BLaER1 treated with 17β-estradiol and CSF1 and Interleukin-3, amounts not matched to agents 10 nM and 100 nM (cell line): Measurements from ENCODE around the gene ME3.
A peak's percentile ranks its signal among the peaks of the same experiment; 100 is the strongest.
"Not testable (repeated sequence)": the region's sequence is repeated elsewhere in the genome, so short reads cannot be mapped to it uniquely, and the experiment has no call there.

Experiments used
- H3K27ac ChIP-seq, 11 experiments: shearing (Covaris generic); formaldehyde crosslinking; 2 replicates each; pipeline ENCODE4 v1.8.1; 2022
- H3K27me3 ChIP-seq, 11 experiments: shearing (Covaris generic); formaldehyde crosslinking; 2 replicates each; pipeline ENCODE4 v1.8.1; 2022
- H3K36me3 ChIP-seq, 11 experiments: shearing (Covaris generic); formaldehyde crosslinking; 2 replicates each; pipeline ENCODE4 v1.8.1; 2022
- H3K4me1 ChIP-seq, 10 experiments: shearing (Covaris generic); formaldehyde crosslinking; 2 replicates each; pipeline ENCODE4 v1.8.1; 2022
- H3K4me2 ChIP-seq, 11 experiments: shearing (Covaris generic); formaldehyde crosslinking; 2 replicates each; pipeline ENCODE4 v1.8.1; 2022
- H3K4me3 ChIP-seq, 10 experiments: shearing (Covaris generic); formaldehyde crosslinking; 2 replicates each; pipeline ENCODE4 v1.8.1; 2022
- H3K9ac ChIP-seq, 11 experiments: shearing (Covaris generic); formaldehyde crosslinking; 2 replicates each; pipeline ENCODE4 v1.8.1; 2022
- H3K9me3 ChIP-seq, 11 experiments: shearing (Covaris generic); formaldehyde crosslinking; replicated peaks in 1 of 11; 2 replicates each; pipeline ENCODE4 v1.8.1; 2022
- H4K20me1 ChIP-seq, 11 experiments: shearing (Covaris generic); formaldehyde crosslinking; 2 replicates each; pipeline ENCODE4 v1.8.1; 2022
- Cebpa-rat ChIP-seq, 11 experiments: shearing (Covaris generic); IDR thresholded peaks; 2 replicates each; pipeline ENCODE4 v1.8.1; 2022

ME3 gene

GRCh38 chr11:86427441-86427840 lies 245.0 kb downstream of the ME3 start:
- Histone ChIP-seq H3K27ac (no peak overlapping the region), H3K27me3 (peaks cover 15 to 21% (median 19%) of the 10 kb centered on the region in 11 experiments), H4K20me1 (no peaks in the 10 kb centered on the region), H3K9me3 (peaks cover 22 to 41% (median 30%) of the 10 kb centered on the region in 11 experiments), H3K9ac (no peak overlapping the region), H3K4me2 (no peak overlapping the region), H3K4me1 (peaks cover 19 to 22% (median 21%) of the 10 kb centered on the region in 10 experiments), H3K36me3 (0 out of 22 replicates have a peak, but pooled peaks cover 0 to 6% (median 0%) of the 10 kb centered on the region in 11 experiments), H3K4me3 (no peak overlapping the region)
- no peak for TF ChIP-seq Cebpa-rat (IDR thresholded peaks at IDR 0.05)

- not testable (repeated sequence) for H4K20me1 ChIP-seq, H3K27ac ChIP-seq, H3K9ac ChIP-seq, H3K36me3 ChIP-seq
- Histone ChIP-seq H3K4me1 (peaks cover 31 to 42% (median 36%) of the 10 kb centered on the region in 10 experiments), H3K4me3 (peak overlapping the region in 1 of 10 experiments; percentile 34; a peak in 1 of 20 replicates), H3K9me3 (peaks cover 10 to 22% (median 18%) of the 10 kb centered on the region in 11 experiments; a peak in 19 of 22 replicates), H3K4me2 (peak overlapping the region; percentile 16 to 98 (median 82)), H3K27me3 (peaks cover 20 to 33% (median 28%) of the 10 kb centered on the region in 11 experiments)
These were observed 248.9 kb downstream of the ME3 start for GRCh38 chr11:86423488-86423887.

- H3K4me2 ChIP-seq, result peak overlapping the region; percentile 68 to 98 (median 83)
- TF ChIP-seq Cebpa-rat (IDR thresholded peaks at IDR 0.05), result no peak
- peak overlapping the region in 9 of 10 experiments; percentile 14 to 55 (median 38); a peak in 15 of 20 replicates for H3K4me3 ChIP-seq
- H3K36me3 ChIP-seq, result no peaks in the 10 kb centered on the region
- H3K9me3 ChIP-seq, result peaks cover 10 to 20% (median 16%) of the 10 kb centered on the region in 11 experiments; a peak in 19 of 22 replicates
- no peaks in the 10 kb centered on the region for H4K20me1 ChIP-seq
- peak overlapping the region in 7 of 11 experiments; percentile 12 to 46 (median 36); a peak in 8 of 22 replicates for H3K27ac ChIP-seq
- peaks cover 20 to 33% (median 28%) of the 10 kb centered on the region in 11 experiments for H3K27me3 ChIP-seq
- H3K4me1 ChIP-seq, result peaks cover 31 to 53% (median 36%) of the 10 kb centered on the region in 10 experiments
- peak overlapping the region in 7 of 11 experiments; percentile 19 to 66 (median 53); a peak in 14 of 22 replicates for H3K9ac ChIP-seq
These were observed 250.0 kb downstream of the ME3 start for GRCh38 chr11:86422371-86422770.

- peaks cover 9 to 18% (median 14%) of the 10 kb centered on the region in 11 experiments; a peak in 19 of 22 replicates for H3K9me3 ChIP-seq
- no peaks in the 10 kb centered on the region for H4K20me1 ChIP-seq
- peak overlapping the region in 7 of 11 experiments; percentile 19 to 66 (median 53); a peak in 13 of 22 replicates for H3K9ac ChIP-seq
- peak overlapping the region; percentile 68 to 98 (median 83) for H3K4me2 ChIP-seq
- H3K4me1 ChIP-seq, result peaks cover 31 to 55% (median 36%) of the 10 kb centered on the region in 10 experiments
- H3K27me3 ChIP-seq, result peaks cover 20 to 33% (median 28%) of the 10 kb centered on the region in 11 experiments
- H3K36me3 ChIP-seq, result no peaks in the 10 kb centered on the region
- H3K27ac ChIP-seq, result peak overlapping the region in 7 of 11 experiments; percentile 12 to 48 (median 36); a peak in 9 of 22 replicates
- no peak for TF ChIP-seq Cebpa-rat (IDR thresholded peaks at IDR 0.05)
- peak overlapping the region in 9 of 10 experiments; percentile 14 to 55 (median 38); a peak in 15 of 20 replicates for H3K4me3 ChIP-seq
These were observed 250.5 kb downstream of the ME3 start for GRCh38 chr11:86421946-86422345.

- no peak for TF ChIP-seq Cebpa-rat (IDR thresholded peaks at IDR 0.05)
- Histone ChIP-seq H3K4me3 (no peak overlapping the region), H3K4me1 (peaks cover 33 to 77% (median 38%) of the 10 kb centered on the region in 10 experiments), H3K4me2 (peak overlapping the region in 2 of 11 experiments; percentile 66 to 77; a peak in 4 of 22 replicates), H3K36me3 (no peaks in the 10 kb centered on the region), H3K9me3 (peaks cover 0 to 5% (median 0%) of the 10 kb centered on the region in 11 experiments; a peak in 1 of 22 replicates), H3K27me3 (peaks cover 19 to 29% (median 24%) of the 10 kb centered on the region in 11 experiments), H3K9ac (no peak overlapping the region), H3K27ac (peak overlapping the region in 2 of 11 experiments; percentile 49 to 75; a peak in 3 of 22 replicates), H4K20me1 (no peaks in the 10 kb centered on the region)
These were observed 253.5 kb downstream of the ME3 start for GRCh38 chr11:86418917-86419316.

- no peak for TF ChIP-seq Cebpa-rat (IDR thresholded peaks at IDR 0.05)
- H3K4me2 ChIP-seq, result peak overlapping the region in 2 of 11 experiments; percentile 66 to 77; a peak in 4 of 22 replicates
- no peak overlapping the region for H3K4me3 ChIP-seq
- H3K27me3 ChIP-seq, result peaks cover 15 to 25% (median 20%) of the 10 kb centered on the region in 11 experiments
- no peak overlapping the region; a peak in 1 of 22 replicates for H3K9ac ChIP-seq
- peak overlapping the region in 3 of 11 experiments; percentile 49 to 75 (median 60); a peak in 4 of 22 replicates for H3K27ac ChIP-seq
- H3K36me3 ChIP-seq, result no peaks in the 10 kb centered on the region
- H3K9me3 ChIP-seq, result peaks cover 0 to 5% (median 0%) of the 10 kb centered on the region in 11 experiments; a peak in 1 of 22 replicates
- no peaks in the 10 kb centered on the region for H4K20me1 ChIP-seq
- H3K4me1 ChIP-seq, result peaks cover 29 to 73% (median 34%) of the 10 kb centered on the region in 10 experiments
These were observed 253.9 kb downstream of the ME3 start for GRCh38 chr11:86418513-86418912.

GRCh38 chr11:86418106-86418505 lies 254.3 kb downstream of the ME3 start:
- H3K9me3 ChIP-seq, result peaks cover 0 to 5% (median 0%) of the 10 kb centered on the region in 11 experiments; a peak in 1 of 22 replicates
- H3K4me3 ChIP-seq, result no peak overlapping the region
- H3K27me3 ChIP-seq, result peaks cover 11 to 21% (median 16%) of the 10 kb centered on the region in 11 experiments
- no peak for TF ChIP-seq Cebpa-rat (IDR thresholded peaks at IDR 0.05)
- peak overlapping the region in 1 of 11 experiments; percentile 26; a peak in 2 of 22 replicates for H3K9ac ChIP-seq
- no peaks in the 10 kb centered on the region for H3K36me3 ChIP-seq
- H4K20me1 ChIP-seq, result no peaks in the 10 kb centered on the region
- H3K27ac ChIP-seq, result peak overlapping the region in 3 of 11 experiments; percentile 60 to 75 (median 63); a peak in 6 of 22 replicates
- peak overlapping the region in 2 of 11 experiments; percentile 66 to 77; a peak in 5 of 22 replicates for H3K4me2 ChIP-seq
- H3K4me1 ChIP-seq, result peaks cover 25 to 69% (median 30%) of the 10 kb centered on the region in 10 experiments

GRCh38 chr11:86416951-86417350 lies 255.5 kb downstream of the ME3 start:
- peak overlapping the region in 4 of 11 experiments; percentile 44 to 87 (median 68); a peak in 8 of 22 replicates for H3K4me2 ChIP-seq
- not testable (repeated sequence) for H3K36me3 ChIP-seq, H3K9me3 ChIP-seq, H3K4me3 ChIP-seq, H4K20me1 ChIP-seq, H3K27me3 ChIP-seq
- peak overlapping the region in 4 of 11 experiments; percentile 57 to 90 (median 76); a peak in 7 of 22 replicates for H3K27ac ChIP-seq
- H3K9ac ChIP-seq, result peak overlapping the region in 3 of 11 experiments; percentile 40 to 69 (median 68); a peak in 4 of 22 replicates
- H3K4me1 ChIP-seq, result peaks cover 13 to 57% (median 19%) of the 10 kb centered on the region in 10 experiments

GRCh38 chr11:86416494-86416893 lies 255.9 kb downstream of the ME3 start:
- H4K20me1 ChIP-seq, result no peaks in the 10 kb centered on the region
- peaks cover 0 to 7% (median 0%) of the 10 kb centered on the region in 11 experiments; a peak in 2 of 22 replicates for H3K9me3 ChIP-seq
- peaks cover 0 to 4% (median 1%) of the 10 kb centered on the region in 11 experiments; a peak in 6 of 22 replicates for H3K27me3 ChIP-seq
- peak overlapping the region in 5 of 11 experiments; percentile 39 to 90 (median 69); a peak in 8 of 22 replicates for H3K27ac ChIP-seq
- no peaks in the 10 kb centered on the region for H3K36me3 ChIP-seq
- peaks cover 9 to 52% (median 14%) of the 10 kb centered on the region in 10 experiments for H3K4me1 ChIP-seq
- H3K9ac ChIP-seq, result peak overlapping the region in 3 of 11 experiments; percentile 40 to 69 (median 68); a peak in 4 of 22 replicates
- no peak for TF ChIP-seq Cebpa-rat (IDR thresholded peaks at IDR 0.05)
- H3K4me3 ChIP-seq, result no peak overlapping the region
- H3K4me2 ChIP-seq, result peak overlapping the region in 4 of 11 experiments; percentile 44 to 87 (median 68); a peak in 8 of 22 replicates
